ENCODE results near the gene VSIG4.
"Not testable (repeated sequence)": the region's sequence is repeated elsewhere in the genome, so short reads cannot be mapped to it uniquely, and the experiment has no call there.

Gene VSIG4, protein sequence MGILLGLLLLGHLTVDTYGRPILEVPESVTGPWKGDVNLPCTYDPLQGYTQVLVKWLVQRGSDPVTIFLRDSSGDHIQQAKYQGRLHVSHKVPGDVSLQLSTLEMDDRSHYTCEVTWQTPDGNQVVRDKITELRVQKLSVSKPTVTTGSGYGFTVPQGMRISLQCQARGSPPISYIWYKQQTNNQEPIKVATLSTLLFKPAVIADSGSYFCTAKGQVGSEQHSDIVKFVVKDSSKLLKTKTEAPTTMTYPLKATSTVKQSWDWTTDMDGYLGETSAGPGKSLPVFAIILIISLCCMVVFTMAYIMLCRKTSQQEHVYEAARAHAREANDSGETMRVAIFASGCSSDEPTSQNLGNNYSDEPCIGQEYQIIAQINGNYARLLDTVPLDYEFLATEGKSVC

DNA sequence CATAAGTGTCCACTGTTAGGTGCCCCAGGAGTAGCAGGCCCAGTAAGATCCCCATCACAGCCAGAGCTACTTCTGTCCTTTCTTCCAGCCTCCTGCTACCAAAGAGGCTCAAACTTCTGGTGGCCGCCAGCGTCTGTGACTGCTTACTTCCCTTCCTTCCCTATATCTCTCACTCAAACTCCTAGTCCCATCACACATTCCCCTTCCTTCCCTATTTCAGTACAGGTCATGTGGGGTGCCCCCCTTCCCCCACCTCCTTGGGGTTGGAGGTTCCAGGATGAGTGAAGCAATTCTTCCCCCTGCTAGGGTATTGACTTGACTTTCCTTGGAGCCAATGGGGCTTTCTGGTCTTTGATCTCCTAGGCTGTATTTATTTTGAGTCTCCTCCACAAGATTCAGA lies at the start of gene VSIG4:
VSIG4 (minus strand) TSS at position 137 of the 400 bp plus-strand sequence; CDS start at position 55, 82 bp downstream.
- no peak for DNase-seq

DNA sequence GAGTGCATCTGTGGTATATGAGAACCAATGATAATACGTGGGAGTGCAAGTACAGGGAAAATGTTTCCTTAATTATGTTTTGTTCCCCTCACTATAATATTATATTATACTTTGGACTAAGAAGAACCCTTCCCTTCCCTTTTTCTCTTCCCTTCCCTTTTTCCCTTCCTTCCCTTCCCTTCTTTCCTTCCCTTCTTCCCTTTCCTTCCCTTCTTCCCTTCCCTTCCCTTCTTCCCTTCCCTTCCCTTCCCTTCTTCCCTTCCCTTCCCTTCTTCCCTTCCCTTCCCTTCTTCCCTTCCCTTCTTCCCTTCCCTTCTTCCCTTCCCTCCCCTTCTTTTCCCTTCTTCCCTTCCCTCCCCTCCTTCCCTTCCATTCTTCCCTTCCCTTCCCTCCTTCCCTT lies 36.9 kb upstream of the VSIG4 start:
- no peak for DNase-seq

DNA sequence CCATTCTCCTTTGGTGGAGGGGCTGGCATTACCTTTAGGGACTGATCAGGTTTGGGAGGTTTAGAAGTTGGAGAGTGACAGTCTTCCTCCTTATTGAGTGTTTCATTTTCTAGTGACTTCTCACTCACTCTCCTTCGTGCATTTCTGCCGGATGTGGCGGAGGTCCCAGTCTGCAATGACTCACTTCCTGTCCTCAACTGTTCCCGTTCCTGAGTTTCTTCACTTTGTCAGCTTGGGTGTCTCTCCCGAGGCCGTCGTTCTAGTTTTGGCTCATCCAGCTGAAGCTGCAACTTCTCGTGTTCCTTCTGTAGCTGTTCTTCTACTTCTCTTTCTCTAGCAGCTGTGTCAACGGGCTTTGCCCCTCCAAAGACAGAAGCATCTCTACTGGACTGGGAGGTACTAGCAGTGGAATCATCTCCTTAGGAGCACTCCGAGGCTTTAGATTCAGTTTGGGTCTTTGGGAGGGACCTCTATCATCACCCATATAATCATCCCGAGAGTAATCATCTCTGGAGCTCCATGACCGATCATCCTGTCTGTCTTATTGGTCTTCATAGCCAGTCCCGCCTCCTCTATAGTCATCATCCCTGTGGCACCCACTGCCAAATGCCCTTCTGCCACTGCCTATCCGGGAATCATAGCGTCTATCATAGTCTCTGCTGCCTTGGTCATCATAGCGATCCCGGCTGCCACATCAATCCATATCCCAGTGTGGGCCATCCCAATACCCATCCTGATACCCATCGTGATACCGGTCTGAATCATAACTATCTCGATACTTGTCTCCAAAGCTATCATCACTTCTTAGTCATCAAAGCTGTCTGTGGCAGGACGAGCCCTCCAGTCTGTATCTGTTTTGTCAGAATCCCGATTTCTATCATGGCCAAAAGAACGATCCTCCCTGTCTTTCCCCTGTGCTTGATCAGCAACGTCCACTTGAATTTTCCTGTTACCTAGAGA lies 35.3 kb upstream of the VSIG4 start:
- DNase-seq, result peak; percentile 45

DNA sequence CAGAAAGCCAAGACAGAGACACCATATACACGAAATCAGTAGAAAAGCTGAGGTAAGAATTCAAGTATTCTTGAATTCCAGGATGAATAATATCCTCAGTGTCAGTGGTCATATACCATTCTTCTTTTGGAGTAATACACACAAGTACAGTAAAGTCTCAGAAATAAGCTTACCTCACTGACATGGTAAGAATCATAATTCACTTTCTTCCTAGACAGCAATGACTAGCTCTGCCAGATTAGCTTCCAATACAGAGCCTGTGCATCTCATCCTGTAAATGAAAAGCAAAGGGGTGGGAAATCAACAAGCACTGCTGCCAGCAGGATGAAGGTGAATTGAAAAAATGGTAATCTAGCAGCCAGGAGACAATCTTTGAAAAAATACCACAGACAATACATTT lies 31.2 kb upstream of the VSIG4 start:
- no peak for DNase-seq

DNA sequence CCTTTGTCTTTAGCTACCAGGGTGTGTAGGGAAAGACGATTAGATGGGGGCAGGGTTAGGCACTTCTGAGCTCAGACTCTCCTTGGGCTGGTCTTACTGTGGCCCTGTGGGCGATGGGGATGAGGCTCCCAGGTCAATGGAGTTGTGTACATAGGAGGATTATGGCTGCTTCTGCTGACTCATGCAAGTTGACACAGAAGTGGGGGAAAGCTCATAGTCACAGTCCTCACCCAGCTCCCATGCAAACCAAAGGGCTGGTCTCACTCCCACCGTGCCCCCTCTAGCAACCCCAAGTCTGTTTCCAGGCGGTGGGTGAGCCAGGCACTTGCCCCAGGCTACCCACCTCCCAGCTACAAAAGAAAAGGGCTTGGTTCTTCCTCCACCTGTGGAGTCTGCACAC lies 24.4 kb upstream of the VSIG4 start:
- DNase-seq, result no peak

DNA sequence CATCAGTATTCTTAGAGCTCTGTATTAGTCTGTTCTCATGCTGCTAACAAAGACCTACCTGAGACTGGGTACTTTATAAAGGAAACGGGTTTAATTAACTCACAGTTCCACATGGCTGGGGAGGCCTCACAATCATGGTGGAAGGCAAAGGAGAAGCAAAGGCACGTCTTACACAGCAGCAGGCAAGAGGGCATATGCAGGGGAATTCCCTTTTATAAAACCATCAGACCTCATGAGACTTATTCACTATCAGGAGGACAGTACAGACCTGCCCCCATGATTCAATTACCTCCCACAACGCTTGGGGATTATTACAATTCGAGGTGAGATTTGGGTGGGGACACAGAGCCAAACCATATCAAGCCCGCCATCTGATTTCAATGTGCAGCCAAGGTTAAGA lies 17.1 kb upstream of the VSIG4 start:
- DNase-seq, result not testable (repeated sequence)

DNA sequence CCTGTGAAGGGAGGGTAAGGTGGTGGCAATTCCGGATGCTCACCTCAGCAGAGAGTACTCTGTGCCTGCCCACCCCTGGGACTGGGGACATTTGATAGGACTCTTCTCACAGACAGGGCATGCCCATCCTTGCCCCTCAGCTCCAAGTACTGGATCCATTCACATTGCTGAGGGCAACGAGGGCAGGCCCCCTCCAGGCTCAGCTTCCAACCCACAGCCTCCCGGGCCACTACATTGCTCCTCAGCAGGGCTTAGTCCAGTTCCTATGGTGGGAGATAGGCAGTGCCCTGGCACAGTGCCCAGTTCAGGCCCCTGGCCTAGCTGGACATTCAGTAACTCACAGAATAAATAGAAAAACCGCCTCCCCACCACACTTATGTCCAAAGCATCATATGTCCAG lies 15.1 kb upstream of the VSIG4 start:
- DNase-seq, result no peak

DNA sequence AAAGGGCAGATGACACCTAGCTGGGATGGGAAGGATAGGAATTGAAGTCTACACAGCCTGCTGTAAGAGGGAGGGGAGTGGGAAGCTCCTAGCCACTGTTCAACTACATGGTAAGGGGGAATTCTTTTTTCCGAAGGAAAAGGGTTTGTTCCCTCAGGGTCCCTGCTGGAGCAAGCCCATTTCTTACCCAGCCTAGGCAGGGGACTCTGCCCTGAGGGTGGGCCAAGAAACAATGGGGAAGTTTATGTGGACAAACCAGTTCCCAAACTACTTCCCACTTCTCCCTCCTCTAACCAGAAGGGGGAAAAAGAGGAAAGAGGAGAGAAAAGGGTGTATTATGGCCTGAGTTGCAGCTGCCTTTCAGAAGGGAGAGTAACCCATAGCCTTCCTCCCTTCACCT lies 13.5 kb upstream of the VSIG4 start:
- DNase-seq, result no peak

DNA sequence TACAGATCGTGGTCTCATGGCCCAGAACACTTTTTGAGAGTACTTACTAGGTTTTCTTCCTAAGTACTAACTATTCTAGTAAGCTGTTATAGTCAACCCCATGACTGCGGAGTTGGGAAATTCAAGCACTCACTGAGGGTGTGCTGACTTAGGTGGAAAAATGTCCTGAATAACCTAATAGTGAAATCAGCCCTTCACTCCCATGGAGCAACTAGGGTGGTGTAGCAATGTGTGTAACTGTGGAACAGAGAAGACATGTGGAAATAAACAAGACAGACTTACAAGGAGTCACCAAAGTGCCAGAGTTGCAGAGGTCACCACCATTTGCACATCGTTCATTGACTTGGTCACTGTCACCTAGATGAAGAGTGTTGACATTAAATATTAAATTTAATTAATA lies 12.1 kb upstream of the VSIG4 start:
- no peak for DNase-seq

DNA sequence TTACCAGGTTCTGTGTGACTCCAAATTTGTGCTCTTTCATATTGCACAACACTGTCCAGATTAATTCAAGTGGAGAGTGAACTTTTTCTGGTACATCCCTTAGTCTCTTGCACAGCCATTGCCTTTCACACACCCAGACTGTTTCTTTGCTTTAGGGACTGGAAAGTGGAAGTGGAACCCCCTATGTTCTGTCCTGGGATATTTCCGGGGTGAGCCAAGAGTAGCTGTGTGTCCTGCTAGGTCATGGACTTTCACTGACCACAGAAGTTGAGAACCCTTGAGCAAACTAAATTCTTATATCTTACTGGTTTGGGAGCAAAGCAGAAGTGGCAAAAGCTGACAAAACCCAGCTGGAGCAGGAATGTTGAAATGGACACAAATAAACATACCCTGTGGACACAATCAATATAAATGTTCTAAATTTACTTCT lies 10.3 kb upstream of the VSIG4 start:
- DNase-seq, result no peak

DNA sequence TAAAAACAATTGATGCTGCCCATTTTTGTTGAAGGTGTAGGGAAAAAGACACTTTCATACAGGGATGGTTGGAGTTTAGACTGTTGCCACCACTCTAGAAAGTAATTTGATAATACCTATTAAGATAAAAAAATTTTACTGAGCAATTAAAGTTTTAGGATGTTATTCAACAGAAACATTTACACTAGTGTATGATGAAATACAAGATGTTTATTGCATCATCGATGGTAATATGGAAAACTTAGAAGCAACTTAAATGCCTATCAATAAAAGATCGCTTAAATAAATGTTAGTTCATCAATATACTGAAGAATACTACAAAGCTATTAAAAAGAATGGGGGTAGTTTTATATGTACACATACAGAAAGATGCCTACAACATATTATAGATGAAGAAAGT lies 9.2 kb upstream of the VSIG4 start:
- DNase-seq, result no peak

DNA sequence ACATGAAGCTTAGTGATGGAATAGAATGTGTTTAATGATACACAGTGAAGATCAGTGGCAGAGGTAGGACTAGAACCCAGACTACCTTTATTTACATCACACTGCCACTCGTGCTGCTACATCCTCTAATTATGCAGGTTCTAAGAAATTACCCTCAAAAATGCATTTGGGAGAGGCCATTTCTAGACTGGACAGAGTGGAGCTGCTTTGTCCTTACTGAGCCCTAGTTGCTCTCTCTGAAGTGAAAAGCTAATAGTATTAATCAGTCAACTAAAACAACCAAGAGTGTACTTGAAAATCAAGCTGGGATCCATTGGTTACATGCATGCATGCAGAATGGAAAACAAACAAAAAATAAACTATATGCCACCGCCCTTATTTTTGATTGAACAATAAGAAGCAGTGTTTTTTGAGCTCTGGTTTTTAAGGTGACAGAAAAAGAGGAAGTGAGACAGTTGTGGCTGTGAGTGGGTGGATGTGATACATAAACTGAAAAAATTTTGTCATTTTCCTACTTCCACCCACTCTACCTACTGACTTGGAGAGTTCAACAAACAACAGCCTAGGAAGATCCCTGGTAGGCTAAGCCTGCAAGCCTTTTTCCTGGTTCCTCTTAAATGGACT lies 6.8 kb upstream of the VSIG4 start:
- DNase-seq, result peak; percentile 51

DNA sequence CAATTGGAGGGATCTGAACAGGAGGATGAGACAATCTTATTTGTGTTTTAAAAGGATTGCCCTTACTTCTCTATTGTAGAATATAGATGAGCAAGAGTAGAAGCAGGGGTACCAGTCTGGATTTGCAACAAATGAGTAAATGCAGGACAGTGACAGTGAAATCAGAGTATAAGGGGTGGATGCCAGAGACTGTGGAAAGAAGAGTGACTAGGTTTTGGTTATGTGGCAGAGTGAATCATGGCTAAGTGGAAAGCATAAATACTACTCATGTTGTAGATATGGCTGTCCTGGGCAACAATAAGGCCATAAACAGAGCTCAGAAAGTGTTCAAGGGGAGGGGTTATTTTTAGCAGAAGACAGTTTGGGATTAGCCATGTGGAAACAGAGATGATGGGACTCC lies 6.0 kb upstream of the VSIG4 start:
- DNase-seq, result no peak

DNA sequence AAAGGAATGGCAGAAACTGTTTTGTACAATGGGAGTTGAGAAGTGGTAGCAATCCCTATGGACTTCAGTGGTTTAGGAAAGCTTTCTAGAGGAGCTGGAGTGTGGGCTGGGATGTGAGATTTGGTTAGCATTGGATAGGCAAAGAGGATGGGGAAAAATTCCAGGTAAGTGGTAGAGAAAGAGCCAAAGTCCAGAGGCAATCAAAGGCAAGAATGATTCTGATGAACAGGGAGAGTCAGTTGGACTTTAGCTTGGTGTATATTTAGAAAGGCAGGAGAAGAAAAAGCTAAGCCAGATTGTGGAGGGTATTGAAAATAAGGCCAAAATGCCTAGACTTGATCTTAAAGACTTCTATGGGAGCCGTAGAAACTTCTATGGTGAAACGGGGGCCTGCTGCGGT lies 3.7 kb upstream of the VSIG4 start:
- no peak for DNase-seq

DNA sequence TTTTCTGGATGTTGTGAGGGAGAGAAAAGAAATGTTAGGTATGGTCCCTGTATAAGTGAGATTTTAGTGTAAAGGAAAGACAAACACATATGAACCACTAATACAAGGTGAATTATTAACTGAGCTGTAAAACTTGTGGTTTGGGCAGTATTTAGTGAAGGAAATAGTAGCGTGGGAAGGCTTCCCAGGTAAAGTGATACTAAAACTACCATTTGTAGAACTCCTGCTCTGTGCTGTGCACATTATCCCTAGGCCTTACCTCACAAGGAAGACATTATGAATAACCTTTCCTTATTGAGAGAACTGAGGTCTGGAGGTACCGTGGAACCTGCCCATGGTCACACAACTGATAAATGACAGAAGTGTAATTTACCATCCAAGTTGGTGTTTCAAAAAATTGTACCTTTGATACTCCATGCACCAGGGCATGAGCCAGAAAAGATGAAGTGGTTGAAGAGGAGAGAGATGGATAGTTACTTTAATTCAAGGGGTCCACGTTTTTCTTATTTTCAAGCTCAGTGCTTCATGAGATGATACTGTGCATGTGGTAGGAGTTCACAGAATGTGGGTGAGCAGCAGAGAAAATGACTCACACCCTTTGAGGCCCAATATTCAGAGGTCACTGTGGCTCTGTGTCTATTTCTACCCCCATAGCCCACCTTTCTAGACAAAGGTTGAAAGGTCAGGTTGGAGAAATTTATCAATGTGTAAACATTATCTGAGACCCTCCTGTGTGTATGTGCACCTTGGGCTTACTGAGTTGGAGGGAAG lies 2.6 kb upstream of the VSIG4 start:
- no peak for DNase-seq

DNA sequence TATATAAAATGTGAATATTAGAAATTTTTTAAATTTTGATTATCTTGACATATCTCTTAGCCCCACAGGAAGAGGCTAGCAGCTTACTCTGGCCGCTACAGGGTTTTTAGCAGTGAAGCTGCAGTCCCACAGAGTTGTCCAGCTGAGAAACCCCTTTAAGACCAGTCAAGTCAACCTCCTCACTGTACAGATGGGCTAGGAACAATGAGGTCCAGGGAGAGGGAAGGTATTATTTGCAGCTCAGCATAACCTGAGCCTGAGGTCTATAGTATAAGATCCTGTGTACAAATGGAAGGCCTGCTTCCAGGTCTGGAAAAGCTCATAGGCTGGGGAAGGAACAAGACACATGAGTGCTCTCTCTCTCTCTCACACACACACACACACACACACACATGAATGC lies 1.8 kb downstream of the VSIG4 start:
- no peak for DNase-seq

DNA sequence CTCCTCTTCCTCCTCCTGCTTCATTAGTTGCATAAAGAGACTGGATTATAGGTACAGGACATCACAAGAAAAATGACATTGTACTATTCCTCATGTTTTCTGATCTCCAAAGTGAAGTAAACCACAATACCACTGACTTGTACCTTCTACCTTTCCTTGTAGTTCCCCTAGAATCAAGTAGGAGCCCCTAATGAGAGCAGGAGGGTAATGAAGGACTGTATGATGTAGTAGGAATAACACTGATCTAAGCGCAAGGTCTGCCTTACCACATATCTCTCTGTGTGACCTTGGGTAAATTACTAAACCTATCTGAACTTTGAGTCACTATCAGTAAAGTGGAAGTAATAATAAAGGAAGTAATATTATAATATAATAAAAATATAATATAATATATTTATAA lies 3.6 kb downstream of the VSIG4 start:
- no peak for DNase-seq

DNA sequence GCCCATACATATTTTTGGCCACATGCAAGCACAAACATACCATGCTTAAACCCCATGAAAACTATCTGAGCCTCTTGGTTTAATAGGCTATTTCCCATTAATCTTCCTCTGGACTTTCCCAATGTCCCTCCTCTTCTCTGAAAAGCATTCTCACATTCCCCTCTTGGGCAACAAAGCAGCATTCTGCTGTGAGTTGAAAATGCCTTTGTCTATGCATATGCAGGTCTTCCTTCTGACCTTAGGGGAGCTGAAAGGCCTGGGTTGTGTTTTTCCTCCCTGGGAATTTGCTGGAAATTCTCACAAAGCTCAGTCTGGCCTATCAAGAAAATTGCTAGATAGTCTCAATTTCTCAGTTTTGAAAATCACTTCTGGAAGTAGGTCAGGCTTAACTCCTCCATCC lies 4.2 kb downstream of the VSIG4 start:
- DNase-seq, result no peak

DNA sequence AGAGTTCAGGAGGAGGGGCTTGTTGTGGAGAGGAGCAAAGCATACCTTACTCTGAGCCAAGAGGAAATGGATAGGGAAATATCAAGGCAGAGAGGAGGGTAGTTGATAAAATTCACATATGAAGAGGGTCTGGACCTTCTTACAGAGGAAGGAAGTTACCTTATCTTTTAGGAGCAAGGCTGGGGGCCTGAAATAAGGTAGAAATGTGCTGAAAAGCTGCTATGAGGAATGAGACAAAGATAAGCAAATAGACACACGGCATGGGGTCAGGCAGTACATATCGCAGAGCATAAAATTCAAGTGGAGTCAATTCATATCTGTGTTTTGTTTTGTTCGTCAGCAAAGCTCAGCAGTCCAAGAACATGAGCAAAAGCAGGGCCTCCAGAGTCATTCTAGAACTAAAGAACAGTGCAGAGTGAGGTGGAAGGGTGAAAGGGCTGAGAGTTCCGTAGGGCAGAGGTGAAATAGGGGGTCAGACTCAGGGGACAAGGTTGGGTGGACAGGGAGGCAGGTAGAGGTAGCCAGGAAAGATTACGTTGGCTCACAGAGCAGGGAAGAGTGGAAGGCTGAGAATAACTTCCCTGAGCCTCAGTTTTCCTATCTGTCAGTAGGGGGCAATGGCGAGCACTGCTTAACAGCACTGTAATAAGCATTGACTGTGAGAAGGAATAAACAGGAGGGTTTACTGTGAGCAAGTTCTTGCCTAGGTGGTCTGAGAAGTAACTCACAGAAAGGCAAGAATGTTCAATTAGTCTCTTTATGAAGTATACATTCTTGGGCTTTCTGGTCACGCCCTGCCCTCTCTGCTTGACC lies 9.2 kb downstream of the VSIG4 start:
- peak; percentile 66 for DNase-seq

DNA sequence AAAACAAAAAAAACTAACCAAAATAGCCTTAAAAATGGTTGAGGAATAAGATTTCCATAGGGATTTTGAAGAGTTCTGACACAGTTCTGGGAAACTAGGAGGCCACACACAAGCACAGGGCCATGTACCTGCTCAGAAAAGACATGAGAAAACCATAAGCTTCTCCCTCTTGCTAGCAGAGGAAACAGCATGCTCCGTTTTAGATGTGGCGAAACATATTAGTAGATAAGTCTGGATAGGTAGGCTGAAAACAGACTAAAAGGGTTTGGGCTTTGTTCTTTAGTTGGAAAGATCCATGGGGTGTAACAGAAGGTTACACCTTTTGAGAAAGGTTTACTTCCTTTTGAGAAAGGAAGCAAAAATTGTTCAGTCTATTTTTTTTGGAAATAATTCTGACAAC lies 10.9 kb downstream of the VSIG4 start:
- DNase-seq, result no peak

DNA sequence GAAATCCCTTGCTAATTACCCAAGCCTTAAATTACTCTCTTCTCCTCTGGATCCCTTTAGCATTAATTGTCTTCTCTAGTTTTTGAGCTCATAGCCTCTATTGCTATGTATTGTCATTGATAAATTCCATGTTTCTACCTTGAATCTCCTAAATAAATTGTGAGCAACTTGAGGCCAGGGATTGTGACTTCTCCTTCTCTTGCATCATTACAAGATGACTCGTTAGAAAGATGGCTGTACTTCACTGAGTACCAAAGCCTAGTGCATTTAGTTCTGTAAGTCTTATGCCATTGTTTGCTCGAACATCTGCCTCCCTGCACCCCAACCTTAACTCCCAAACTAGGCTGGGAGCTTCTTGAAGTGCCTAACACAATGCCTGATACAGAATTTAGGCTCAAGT lies 15.3 kb downstream of the VSIG4 start:
- DNase-seq, result no peak

DNA sequence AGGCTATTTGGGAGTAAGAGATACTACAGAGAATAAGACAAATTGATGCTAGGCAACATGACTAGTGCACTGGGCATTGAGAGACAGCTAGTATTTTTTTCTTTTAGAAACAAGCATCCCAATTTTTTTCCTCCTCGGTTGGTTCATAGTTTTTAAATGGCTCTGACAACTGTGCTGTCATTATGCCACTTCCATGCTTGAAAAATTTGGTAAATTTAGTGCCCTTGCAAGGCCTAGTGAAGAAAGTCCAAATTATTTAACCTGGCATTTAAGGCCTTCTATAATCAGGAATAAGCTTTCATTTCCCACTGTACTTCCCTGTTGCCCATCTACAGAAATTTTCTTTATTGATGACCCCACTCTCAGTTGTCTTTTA lies 15.8 kb downstream of the VSIG4 start:
- DNase-seq, result no peak

All from hematopoietic multipotent progenitor cell treated with erythropoietin and hydrocortisone succinate and interleukin-3 and kit ligand, for 6 days (in vitro differentiated cells).